ENCODE results near the gene ZNF841.

ZNF841 gene

GRCh38 chr19:52138278-52138982, 42.9 kb upstream of the ZNF841 start:
- DNase-seq (ENCODE audit: extremely low spot score) = peak; percentile 12
- ChIA-PET POLR2A (interaction anchor here (1.1 kb wide), 1 partner anchor 99 kb away, joined by 3 read pairs; no protein-coding TSS in a partner anchor), CTCF (no interaction called here)
- peak; percentile 65 for TF ChIP-seq L3MBTL2 (conservative IDR thresholded peaks at IDR 0.05)
- no peak for TF ChIP-seq CTBP1 (IDR thresholded peaks at IDR 0.05; ENCODE audit: borderline replicate concordance)

DNA sequence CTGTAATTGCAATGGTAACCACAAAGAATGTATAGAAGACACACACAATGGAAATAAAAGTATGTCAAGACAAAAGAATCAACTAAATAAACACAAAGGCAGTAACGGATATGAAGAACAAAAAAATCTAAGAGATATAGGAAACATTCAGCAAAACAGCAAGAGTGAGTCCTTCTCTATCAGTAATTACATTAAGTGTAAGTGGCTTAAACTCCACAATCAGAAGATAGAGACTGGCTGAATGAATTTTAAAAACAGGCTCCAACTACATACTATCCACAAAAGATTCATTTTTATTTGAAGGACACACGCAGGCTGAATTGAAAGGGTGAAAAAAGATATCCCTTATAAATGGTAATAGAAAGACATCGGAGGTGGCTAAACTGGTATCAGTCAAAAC, 24.7 kb upstream of the ZNF841 start:
- DNase-seq (ENCODE audit: extremely low spot score) = no peak
- TF ChIP-seq FOXM1 (IDR thresholded peaks at IDR 0.05; ENCODE audit: borderline replicate concordance) (no peak), SP1 (IDR thresholded peaks at IDR 0.05) (no peak), BHLHE40 (IDR thresholded peaks at IDR 0.05; ENCODE audit: borderline replicate concordance) (no peak), ZNF384 (IDR thresholded peaks at IDR 0.05) (no peak), PKNOX1 (IDR thresholded peaks at IDR 0.05) (no peak), L3MBTL2 (conservative IDR thresholded peaks at IDR 0.05) (no peak), NFRKB (IDR thresholded peaks at IDR 0.05) (no peak), HDGF (IDR thresholded peaks at IDR 0.05; ENCODE audit: borderline replicate concordance) (no peak), ELF4 (IDR thresholded peaks at IDR 0.05) (no peak), TARDBP (IDR thresholded peaks at IDR 0.05) (no peak), ARNT (IDR thresholded peaks at IDR 0.05) (no peak), CTBP1 (IDR thresholded peaks at IDR 0.05; ENCODE audit: borderline replicate concordance) (no peak), LEF1 (IDR thresholded peaks at IDR 0.05; ENCODE audit: borderline replicate concordance) (no peak), FOXK2 (IDR thresholded peaks at IDR 0.05) (no peak), FOXA1 (IDR thresholded peaks at IDR 0.05) (no peak)
- CTCF ChIA-PET = no interaction called here
- POLR2A ChIA-PET = no interaction called here

GRCh38 chr19:52115526-52116053, 20.0 kb upstream of the ZNF841 start:
- ChIA-PET POLR2A (no interaction called here), CTCF (no interaction called here)
- no peak for DNase-seq (ENCODE audit: extremely low spot score)
- TF ChIP-seq TARDBP (IDR thresholded peaks at IDR 0.05) = no peak
- TF ChIP-seq BHLHE40 (IDR thresholded peaks at IDR 0.05; ENCODE audit: borderline replicate concordance) = no peak
- no peak for TF ChIP-seq ZNF384 (IDR thresholded peaks at IDR 0.05)
- no peak for TF ChIP-seq LEF1 (IDR thresholded peaks at IDR 0.05; ENCODE audit: borderline replicate concordance)
- no peak for TF ChIP-seq PKNOX1 (IDR thresholded peaks at IDR 0.05)
- no peak for TF ChIP-seq SUZ12 (IDR thresholded peaks at IDR 0.05)
- no peak for TF ChIP-seq HDGF (IDR thresholded peaks at IDR 0.05; ENCODE audit: borderline replicate concordance)
- TF ChIP-seq ELF4 (IDR thresholded peaks at IDR 0.05) = no peak
- no peak for TF ChIP-seq L3MBTL2 (conservative IDR thresholded peaks at IDR 0.05)
- no peak for TF ChIP-seq FOXM1 (IDR thresholded peaks at IDR 0.05; ENCODE audit: borderline replicate concordance)
- TF ChIP-seq ARNT (IDR thresholded peaks at IDR 0.05) = no peak
- no peak for TF ChIP-seq CTBP1 (IDR thresholded peaks at IDR 0.05; ENCODE audit: borderline replicate concordance)
- no peak for TF ChIP-seq SP1 (IDR thresholded peaks at IDR 0.05)
- TF ChIP-seq FOXK2 (IDR thresholded peaks at IDR 0.05) = no peak
- no peak for TF ChIP-seq NFRKB (IDR thresholded peaks at IDR 0.05)
- no peak for TF ChIP-seq FOXA1 (IDR thresholded peaks at IDR 0.05)

- ChIA-PET CTCF (no interaction called here), POLR2A (no interaction called here)
- no peak for DNase-seq (ENCODE audit: extremely low spot score)
- TF ChIP-seq PKNOX1 (IDR thresholded peaks at IDR 0.05) = no peak
- no peak for TF ChIP-seq SP1 (IDR thresholded peaks at IDR 0.05)
- no peak for TF ChIP-seq BHLHE40 (IDR thresholded peaks at IDR 0.05; ENCODE audit: borderline replicate concordance)
- no peak for TF ChIP-seq NFRKB (IDR thresholded peaks at IDR 0.05)
- no peak for TF ChIP-seq CTBP1 (IDR thresholded peaks at IDR 0.05; ENCODE audit: borderline replicate concordance)
- TF ChIP-seq TARDBP (IDR thresholded peaks at IDR 0.05) = no peak
- no peak for TF ChIP-seq ARNT (IDR thresholded peaks at IDR 0.05)
- TF ChIP-seq FOXA1 (IDR thresholded peaks at IDR 0.05) = no peak
- no peak for TF ChIP-seq L3MBTL2 (conservative IDR thresholded peaks at IDR 0.05)
- no peak for TF ChIP-seq HDGF (IDR thresholded peaks at IDR 0.05; ENCODE audit: borderline replicate concordance)
- no peak for TF ChIP-seq FOXM1 (IDR thresholded peaks at IDR 0.05; ENCODE audit: borderline replicate concordance)
- no peak for TF ChIP-seq ELF4 (IDR thresholded peaks at IDR 0.05)
- TF ChIP-seq FOXK2 (IDR thresholded peaks at IDR 0.05) = no peak
- TF ChIP-seq SUZ12 (IDR thresholded peaks at IDR 0.05) = no peak
- TF ChIP-seq ZNF384 (IDR thresholded peaks at IDR 0.05) = no peak
- no peak for TF ChIP-seq LEF1 (IDR thresholded peaks at IDR 0.05; ENCODE audit: borderline replicate concordance)
These were observed 19.1 kb upstream of the ZNF841 start for GRCh38 chr19:52114691-52115090.

DNA sequence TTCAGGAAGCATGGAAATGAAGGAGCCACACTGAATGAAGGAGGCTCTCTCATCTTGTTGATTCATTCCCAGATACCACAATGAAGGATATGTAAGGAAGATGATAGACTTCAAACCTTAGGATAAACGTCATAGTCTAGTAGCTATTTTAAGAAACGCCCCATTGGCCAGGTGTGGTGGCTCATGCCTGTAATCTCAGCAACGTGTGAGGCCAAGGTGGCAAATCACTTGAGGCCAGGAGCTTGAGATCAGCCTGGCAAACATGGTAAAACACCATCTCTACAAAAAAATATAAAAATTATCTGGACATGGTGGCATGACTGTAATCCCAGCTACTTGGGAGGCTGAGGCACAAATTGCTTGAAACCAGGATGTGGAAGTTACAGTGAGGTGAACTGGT, 17.1 kb upstream of the ZNF841 start:
- POLR2A ChIA-PET = no interaction called here
- CTCF ChIA-PET = no interaction called here
- no peak for DNase-seq (ENCODE audit: extremely low spot score)
- TF ChIP-seq L3MBTL2 (conservative IDR thresholded peaks at IDR 0.05) (no peak), HDGF (IDR thresholded peaks at IDR 0.05; ENCODE audit: borderline replicate concordance) (no peak), TARDBP (IDR thresholded peaks at IDR 0.05) (no peak), CTBP1 (IDR thresholded peaks at IDR 0.05; ENCODE audit: borderline replicate concordance) (no peak), FOXK2 (IDR thresholded peaks at IDR 0.05) (no peak), SUZ12 (IDR thresholded peaks at IDR 0.05) (no peak), PKNOX1 (IDR thresholded peaks at IDR 0.05) (no peak), LEF1 (IDR thresholded peaks at IDR 0.05; ENCODE audit: borderline replicate concordance) (no peak), ZNF384 (IDR thresholded peaks at IDR 0.05) (no peak)
